IPS-20b (cell line): ENCODE data around the gene LRRC10B.

Experiments
- H3K27ac ChIP-seq: one replicate; pipeline ENCODE4 v1.5.1; 2013; ENCODE audit warnings: low read length
- H3K27me3 ChIP-seq: 2 replicates; pipeline ENCODE4 v1.6.1; 2013; ENCODE audit warnings: mild to moderate bottlenecking, low read length, inconsistent platforms; ENCODE audit not compliant: insufficient read depth
- H3K36me3 ChIP-seq: 2 replicates; pipeline ENCODE4 v1.6.1; 2013; ENCODE audit warnings: low read depth, mild to moderate bottlenecking, inconsistent platforms, low read length, moderate library complexity; ENCODE audit not compliant: insufficient read depth
- H3K4me1 ChIP-seq: 2 replicates; pipeline ENCODE4 v1.6.1; 2013; ENCODE audit warnings: mild to moderate bottlenecking, control low read depth, inconsistent platforms, low read length, moderate library complexity; ENCODE audit not compliant: insufficient read depth
- H3K4me3 ChIP-seq: 2 replicates; pipeline ENCODE4 v1.5.1; 2013; ENCODE audit warnings: mild to moderate bottlenecking, low read length, inconsistent platforms
- H3K9ac ChIP-seq: 2 replicates; pipeline ENCODE4 v1.6.1; 2013; ENCODE audit warnings: low read depth, mild to moderate bottlenecking, inconsistent platforms, low read length, moderate library complexity
- H3K9me3 ChIP-seq: 2 replicates; pipeline ENCODE4 v1.6.1; 2013; ENCODE audit warnings: mild to moderate bottlenecking, low read depth, low read length, inconsistent platforms; ENCODE audit not compliant: insufficient read depth

The LRRC10B gene

GRCh38 chr11:61511383-61511782 is 2.8 kb downstream of the LRRC10B start:
- no peak overlapping the region for H3K4me3 ChIP-seq
- H3K36me3 ChIP-seq = no peaks in the 10 kb centered on the region
- H3K27ac ChIP-seq = no peak overlapping the region
- H3K9ac ChIP-seq = no peak overlapping the region
- peaks cover 49% of the 10 kb centered on the region for H3K27me3 ChIP-seq
- no peaks in the 10 kb centered on the region for H3K9me3 ChIP-seq
- H3K4me1 ChIP-seq = peaks cover 19% of the 10 kb centered on the region; the same call in 1 of the 2 replicates

GRCh38 chr11:61512435-61512834 is 3.9 kb downstream of the LRRC10B start:
- no peak overlapping the region for H3K27ac ChIP-seq
- no peak overlapping the region for H3K4me3 ChIP-seq
- no peaks in the 10 kb centered on the region for H3K36me3 ChIP-seq
- H3K9ac ChIP-seq = no peak overlapping the region
- peaks cover 39% of the 10 kb centered on the region for H3K27me3 ChIP-seq
- no peaks in the 10 kb centered on the region for H3K9me3 ChIP-seq
- H3K4me1 ChIP-seq = peaks cover 16% of the 10 kb centered on the region; the same call in 1 of the 2 replicates

GRCh38 chr11:61513143-61513765 is 4.7 kb downstream of the LRRC10B start:
- Histone ChIP-seq H3K27ac (no peak overlapping the region), H3K4me3 (no peak overlapping the region), H3K4me1 (peaks cover 9% of the 10 kb centered on the region; the same call in 1 of the 2 replicates), H3K9me3 (no peaks in the 10 kb centered on the region), H3K27me3 (peaks cover 30% of the 10 kb centered on the region), H3K9ac (no peak overlapping the region), H3K36me3 (no peaks in the 10 kb centered on the region)

GRCh38 chr11:61514050-61514917 is 5.7 kb downstream of the LRRC10B start:
- Histone ChIP-seq H3K9me3 (no peaks in the 10 kb centered on the region), H3K4me1 (peaks cover 9% of the 10 kb centered on the region; the same call in 1 of the 2 replicates), H3K36me3 (no peaks in the 10 kb centered on the region), H3K27me3 (peaks cover 25% of the 10 kb centered on the region), H3K4me3 (no peak overlapping the region), H3K9ac (no peak overlapping the region; the same call in 1 of the 2 replicates), H3K27ac (no peak overlapping the region)

- Histone ChIP-seq H3K27ac (no peak overlapping the region), H3K9me3 (no peaks in the 10 kb centered on the region), H3K4me3 (no peak overlapping the region), H3K9ac (no peak overlapping the region), H3K4me1 (peaks cover 9% of the 10 kb centered on the region; the same call in 1 of the 2 replicates), H3K36me3 (no peaks in the 10 kb centered on the region), H3K27me3 (peaks cover 11% of the 10 kb centered on the region)
Observed at GRCh38 chr11:61515686-61516085, 7.1 kb downstream of the LRRC10B start.

- no peaks in the 10 kb centered on the region for H3K9me3 ChIP-seq
- no peak overlapping the region for H3K9ac ChIP-seq
- no peak overlapping the region for H3K4me3 ChIP-seq
- H3K36me3 ChIP-seq = no peaks in the 10 kb centered on the region
- H3K4me1 ChIP-seq = peaks cover 9% of the 10 kb centered on the region; the same call in 1 of the 2 replicates
- peaks cover 6% of the 10 kb centered on the region; the same call in 1 of the 2 replicates for H3K27me3 ChIP-seq
- H3K27ac ChIP-seq = no peak overlapping the region
Observed at GRCh38 chr11:61516191-61516590, 7.6 kb downstream of the LRRC10B start.

- H3K36me3 ChIP-seq = no peaks in the 10 kb centered on the region
- no peak overlapping the region for H3K4me3 ChIP-seq
- H3K9me3 ChIP-seq = no peaks in the 10 kb centered on the region
- no peak overlapping the region for H3K27ac ChIP-seq
- peaks cover 9% of the 10 kb centered on the region; the same call in 1 of the 2 replicates for H3K4me1 ChIP-seq
- no peak overlapping the region for H3K9ac ChIP-seq
- H3K27me3 ChIP-seq = no peaks in the 10 kb centered on the region
Observed at GRCh38 chr11:61516675-61517572, 8.4 kb downstream of the LRRC10B start.

- Histone ChIP-seq H3K9ac (no peak overlapping the region), H3K27me3 (no peaks in the 10 kb centered on the region), H3K4me1 (peaks cover 9% of the 10 kb centered on the region; the same call in 1 of the 2 replicates), H3K27ac (no peak overlapping the region), H3K4me3 (no peak overlapping the region), H3K9me3 (no peaks in the 10 kb centered on the region), H3K36me3 (no peaks in the 10 kb centered on the region)
Observed at GRCh38 chr11:61518032-61518795, 9.7 kb downstream of the LRRC10B start.

- no peaks in the 10 kb centered on the region for H3K9me3 ChIP-seq
- no peaks in the 10 kb centered on the region for H3K27me3 ChIP-seq
- H3K27ac ChIP-seq = no peak overlapping the region
- no peaks in the 10 kb centered on the region for H3K36me3 ChIP-seq
- no peaks in the 10 kb centered on the region for H3K4me1 ChIP-seq
- H3K4me3 ChIP-seq = no peak overlapping the region
- H3K9ac ChIP-seq = no peak overlapping the region
Observed at GRCh38 chr11:61522881-61523280, 14.3 kb downstream of the LRRC10B start.

- H3K27me3 ChIP-seq = no peaks in the 10 kb centered on the region
- H3K27ac ChIP-seq = no peak overlapping the region
- H3K9me3 ChIP-seq = no peaks in the 10 kb centered on the region
- no peak overlapping the region for H3K4me3 ChIP-seq
- H3K4me1 ChIP-seq = no peaks in the 10 kb centered on the region
- no peaks in the 10 kb centered on the region for H3K36me3 ChIP-seq
- H3K9ac ChIP-seq = no peak overlapping the region
Observed at GRCh38 chr11:61524446-61524845, 15.9 kb downstream of the LRRC10B start.
